Liver (tissue), 3 donors: ENCODE measurements around the gene LRMDA.

Source experiments
- FOXA1 ChIP-seq: IDR thresholded peaks from 2 replicates; pipeline ENCODE4 v1.6.1; 2016; ENCODE audit warnings: antibody characterized with exemption
- JUND ChIP-seq, 2 donors: IDR thresholded peaks; 2 replicates each; pipeline ENCODE4 v1.6.1; 2016; ENCODE audit warnings: antibody characterized with exemption in 2 of 2
- RAD21 ChIP-seq, 2 donors: IDR thresholded peaks; 2 replicates each; pipeline ENCODE4 v1.6.1; 2016; ENCODE audit warnings: antibody characterized with exemption in 2 of 2, mild to moderate bottlenecking in 2 of 2
- RXRA ChIP-seq, 2 donors: IDR thresholded peaks; 2 replicates each; pipeline ENCODE4 v1.6.1; 2017 to 2018; ENCODE audit warnings: antibody characterized with exemption in 2 of 2, mild to moderate bottlenecking in 1 of 2
- YY1 ChIP-seq: IDR thresholded peaks from 2 replicates; pipeline ENCODE4 v1.6.1; 2016; ENCODE audit warnings: antibody characterized with exemption, mild to moderate bottlenecking
- TF ChIP-seq, protein P1 (sequence below): IDR thresholded peaks from 2 replicates; pipeline ENCODE4 v1.6.1; 2016; ENCODE audit warnings: antibody characterized with exemption
- TF ChIP-seq, protein P2 (sequence below): fragments of 150-350 bp; IDR thresholded peaks from 2 replicates; pipeline ENCODE4 v1.5.1; 2017; ENCODE audit warnings: improper control_type of control experiment, low read depth, low read length; ENCODE audit not compliant: missing input control
- TF ChIP-seq, protein P3 (sequence below): IDR thresholded peaks from 2 replicates; pipeline ENCODE4 v1.6.1; 2016; ENCODE audit warnings: antibody characterized with exemption, mild to moderate bottlenecking
- TF ChIP-seq, protein P4 (sequence below): IDR thresholded peaks from 2 replicates; pipeline ENCODE4 v1.6.1; 2016; ENCODE audit warnings: antibody characterized with exemption
- donor health status: healthy.
- donor health status: healthy.

DNA sequence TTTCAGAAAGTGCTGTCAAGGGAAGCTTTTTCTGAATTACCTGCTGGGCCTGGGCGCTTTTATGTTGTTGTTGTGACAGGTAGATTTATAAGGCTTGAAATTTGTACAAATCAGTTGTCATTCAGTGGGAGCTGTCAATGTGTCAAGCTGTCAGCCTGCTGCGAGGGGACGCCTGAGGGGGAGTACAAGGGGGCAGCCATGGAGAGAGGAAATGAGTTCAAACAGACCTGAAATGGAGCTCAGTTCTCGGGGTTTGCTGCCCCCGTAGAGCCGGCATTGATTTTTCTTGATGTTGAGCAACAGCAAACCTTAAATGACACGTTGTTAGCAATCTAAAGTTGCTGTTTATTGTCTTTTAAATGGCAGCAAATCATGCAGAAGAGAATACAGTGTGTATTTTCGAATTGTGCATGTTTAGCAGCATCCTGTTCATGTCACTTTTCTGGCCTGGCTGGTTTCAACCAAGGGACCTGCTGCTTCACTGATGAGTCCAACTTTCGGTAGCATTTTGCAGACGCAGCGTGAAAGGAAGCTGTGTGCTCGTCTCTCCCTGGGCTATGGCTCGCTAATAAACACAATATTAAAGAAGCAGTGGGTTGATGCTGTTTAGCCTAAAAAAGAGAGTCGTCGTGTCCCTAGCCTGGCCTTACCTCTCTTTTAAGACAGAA is 166.5 kb downstream of the LRMDA start:
- TF ChIP-seq, protein P1, sequence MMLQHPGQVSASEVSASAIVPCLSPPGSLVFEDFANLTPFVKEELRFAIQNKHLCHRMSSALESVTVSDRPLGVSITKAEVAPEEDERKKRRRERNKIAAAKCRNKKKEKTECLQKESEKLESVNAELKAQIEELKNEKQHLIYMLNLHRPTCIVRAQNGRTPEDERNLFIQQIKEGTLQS = no peak
- TF ChIP-seq RXRA (IDR thresholded peaks at IDR 0.05) (peak; percentile 8 to 12), JUND (IDR thresholded peaks at IDR 0.05) (no peak), RAD21 (IDR thresholded peaks at IDR 0.05) (no peak), YY1 (no peak), FOXA1 (no peak)
- TF ChIP-seq, protein P2, sequence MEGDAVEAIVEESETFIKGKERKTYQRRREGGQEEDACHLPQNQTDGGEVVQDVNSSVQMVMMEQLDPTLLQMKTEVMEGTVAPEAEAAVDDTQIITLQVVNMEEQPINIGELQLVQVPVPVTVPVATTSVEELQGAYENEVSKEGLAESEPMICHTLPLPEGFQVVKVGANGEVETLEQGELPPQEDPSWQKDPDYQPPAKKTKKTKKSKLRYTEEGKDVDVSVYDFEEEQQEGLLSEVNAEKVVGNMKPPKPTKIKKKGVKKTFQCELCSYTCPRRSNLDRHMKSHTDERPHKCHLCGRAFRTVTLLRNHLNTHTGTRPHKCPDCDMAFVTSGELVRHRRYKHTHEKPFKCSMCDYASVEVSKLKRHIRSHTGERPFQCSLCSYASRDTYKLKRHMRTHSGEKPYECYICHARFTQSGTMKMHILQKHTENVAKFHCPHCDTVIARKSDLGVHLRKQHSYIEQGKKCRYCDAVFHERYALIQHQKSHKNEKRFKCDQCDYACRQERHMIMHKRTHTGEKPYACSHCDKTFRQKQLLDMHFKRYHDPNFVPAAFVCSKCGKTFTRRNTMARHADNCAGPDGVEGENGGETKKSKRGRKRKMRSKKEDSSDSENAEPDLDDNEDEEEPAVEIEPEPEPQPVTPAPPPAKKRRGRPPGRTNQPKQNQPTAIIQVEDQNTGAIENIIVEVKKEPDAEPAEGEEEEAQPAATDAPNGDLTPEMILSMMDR = no peak
- TF ChIP-seq, protein P3, sequence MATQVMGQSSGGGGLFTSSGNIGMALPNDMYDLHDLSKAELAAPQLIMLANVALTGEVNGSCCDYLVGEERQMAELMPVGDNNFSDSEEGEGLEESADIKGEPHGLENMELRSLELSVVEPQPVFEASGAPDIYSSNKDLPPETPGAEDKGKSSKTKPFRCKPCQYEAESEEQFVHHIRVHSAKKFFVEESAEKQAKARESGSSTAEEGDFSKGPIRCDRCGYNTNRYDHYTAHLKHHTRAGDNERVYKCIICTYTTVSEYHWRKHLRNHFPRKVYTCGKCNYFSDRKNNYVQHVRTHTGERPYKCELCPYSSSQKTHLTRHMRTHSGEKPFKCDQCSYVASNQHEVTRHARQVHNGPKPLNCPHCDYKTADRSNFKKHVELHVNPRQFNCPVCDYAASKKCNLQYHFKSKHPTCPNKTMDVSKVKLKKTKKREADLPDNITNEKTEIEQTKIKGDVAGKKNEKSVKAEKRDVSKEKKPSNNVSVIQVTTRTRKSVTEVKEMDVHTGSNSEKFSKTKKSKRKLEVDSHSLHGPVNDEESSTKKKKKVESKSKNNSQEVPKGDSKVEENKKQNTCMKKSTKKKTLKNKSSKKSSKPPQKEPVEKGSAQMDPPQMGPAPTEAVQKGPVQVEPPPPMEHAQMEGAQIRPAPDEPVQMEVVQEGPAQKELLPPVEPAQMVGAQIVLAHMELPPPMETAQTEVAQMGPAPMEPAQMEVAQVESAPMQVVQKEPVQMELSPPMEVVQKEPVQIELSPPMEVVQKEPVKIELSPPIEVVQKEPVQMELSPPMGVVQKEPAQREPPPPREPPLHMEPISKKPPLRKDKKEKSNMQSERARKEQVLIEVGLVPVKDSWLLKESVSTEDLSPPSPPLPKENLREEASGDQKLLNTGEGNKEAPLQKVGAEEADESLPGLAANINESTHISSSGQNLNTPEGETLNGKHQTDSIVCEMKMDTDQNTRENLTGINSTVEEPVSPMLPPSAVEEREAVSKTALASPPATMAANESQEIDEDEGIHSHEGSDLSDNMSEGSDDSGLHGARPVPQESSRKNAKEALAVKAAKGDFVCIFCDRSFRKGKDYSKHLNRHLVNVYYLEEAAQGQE = no peak
- TF ChIP-seq, protein P4, sequence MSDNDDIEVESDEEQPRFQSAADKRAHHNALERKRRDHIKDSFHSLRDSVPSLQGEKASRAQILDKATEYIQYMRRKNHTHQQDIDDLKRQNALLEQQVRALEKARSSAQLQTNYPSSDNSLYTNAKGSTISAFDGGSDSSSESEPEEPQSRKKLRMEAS = no peak
